ENCODE results near the gene ARHGAP42. TPM values are rescaled to one million over a fixed set of nuclear protein-coding genes. Genes with fewer than 3 reads are reported as not detected.

The ARHGAP42 gene
- total RNA-seq, 1 experiment from 2014 or later: 39.1 TPM

DNA sequence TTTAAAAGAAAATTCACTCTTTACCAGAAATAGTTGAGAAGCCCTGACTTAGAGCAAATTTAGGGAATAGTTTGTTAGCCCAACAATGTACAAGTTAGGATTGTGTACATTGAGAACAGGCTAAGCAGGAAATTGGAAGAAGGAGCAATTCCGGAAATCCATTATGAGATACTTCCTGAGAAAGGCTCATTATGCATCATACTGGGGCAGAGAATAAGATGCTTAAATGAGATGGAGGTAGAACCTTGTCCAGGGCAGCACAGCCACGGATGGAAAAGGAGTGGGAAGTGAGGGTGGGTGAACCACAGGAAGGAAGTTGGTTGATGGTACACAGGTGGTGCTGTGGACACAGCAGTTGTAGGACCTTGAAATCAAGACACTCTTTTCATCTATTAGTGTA is 262.4 kb downstream of the ARHGAP42 start:
- Histone ChIP-seq H3K79me2 (ENCODE audit: insufficient read depth, low read length) (no peaks in the 10 kb centered on the region), H4K20me1 (ENCODE audit: control insufficient read depth, insufficient read depth, insufficient read length) (no peaks in the 10 kb centered on the region), H3K4me2 (ENCODE audit: insufficient read depth, insufficient read length, low read length) (no peak overlapping the region), H3K23ac (ENCODE audit: insufficient read length, low read depth, low read length) (no peak overlapping the region), H3K56ac (ENCODE audit: insufficient read length, low read depth, low read length) (no peak overlapping the region), H3K79me1 (ENCODE audit: insufficient read depth, low read depth, low read length, poor library complexity, severe bottlenecking) (no peaks in the 10 kb centered on the region), H2AFZ (ENCODE audit: low read length) (no peak overlapping the region), H3K14ac (ENCODE audit: insufficient read depth, low read length) (no peak overlapping the region), H2BK20ac (ENCODE audit: low read depth, low read length, poor library complexity, severe bottlenecking) (no peak overlapping the region), H2BK120ac (ENCODE audit: low read depth, low read length, poor library complexity, severe bottlenecking) (no peak overlapping the region), H3K27me3 (ENCODE audit: insufficient read depth, low read length) (no peaks in the 10 kb centered on the region), H3K4ac (ENCODE audit: low read depth, low read length) (no peak overlapping the region), H2BK12ac (ENCODE audit: insufficient read length, low read depth, low read length) (no peak overlapping the region), H4K5ac (ENCODE audit: insufficient read length, low read depth, low read length) (no peak overlapping the region), H3K23me2 (ENCODE audit: insufficient read length, low read depth, low read length, poor library complexity, severe bottlenecking) (no peaks in the 10 kb centered on the region), H3T11ph (ENCODE audit: low read length) (no peak overlapping the region), H2BK5ac (ENCODE audit: insufficient read length, low read length) (no peak overlapping the region), H4K91ac (ENCODE audit: insufficient read length, low read depth, low read length) (no peak overlapping the region), H3K18ac (ENCODE audit: insufficient read length, low read depth, low read length) (no peak overlapping the region), H4K8ac (replicated peaks; ENCODE audit: insufficient read length, low read depth, low read length) (no peak overlapping the region), H3K9ac (ENCODE audit: extremely low read depth, insufficient read length, low read length) (no peak overlapping the region), H3K4me1 (ENCODE audit: insufficient read depth, low read length) (no peaks in the 10 kb centered on the region; the same call in 1 of the 2 replicates), H3K27ac (ENCODE audit: insufficient read length, low read depth, low read length) (no peak overlapping the region), H2BK15ac (ENCODE audit: low read depth, low read length) (no peak overlapping the region), H2AK5ac (ENCODE audit: insufficient read length, low read length) (no peak overlapping the region), H3K9me3 (ENCODE audit: control insufficient read depth, low read depth, low read length) (no peaks in the 10 kb centered on the region)
- DNase-seq: no peak
- TF ChIP-seq, protein P1, sequence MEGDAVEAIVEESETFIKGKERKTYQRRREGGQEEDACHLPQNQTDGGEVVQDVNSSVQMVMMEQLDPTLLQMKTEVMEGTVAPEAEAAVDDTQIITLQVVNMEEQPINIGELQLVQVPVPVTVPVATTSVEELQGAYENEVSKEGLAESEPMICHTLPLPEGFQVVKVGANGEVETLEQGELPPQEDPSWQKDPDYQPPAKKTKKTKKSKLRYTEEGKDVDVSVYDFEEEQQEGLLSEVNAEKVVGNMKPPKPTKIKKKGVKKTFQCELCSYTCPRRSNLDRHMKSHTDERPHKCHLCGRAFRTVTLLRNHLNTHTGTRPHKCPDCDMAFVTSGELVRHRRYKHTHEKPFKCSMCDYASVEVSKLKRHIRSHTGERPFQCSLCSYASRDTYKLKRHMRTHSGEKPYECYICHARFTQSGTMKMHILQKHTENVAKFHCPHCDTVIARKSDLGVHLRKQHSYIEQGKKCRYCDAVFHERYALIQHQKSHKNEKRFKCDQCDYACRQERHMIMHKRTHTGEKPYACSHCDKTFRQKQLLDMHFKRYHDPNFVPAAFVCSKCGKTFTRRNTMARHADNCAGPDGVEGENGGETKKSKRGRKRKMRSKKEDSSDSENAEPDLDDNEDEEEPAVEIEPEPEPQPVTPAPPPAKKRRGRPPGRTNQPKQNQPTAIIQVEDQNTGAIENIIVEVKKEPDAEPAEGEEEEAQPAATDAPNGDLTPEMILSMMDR (conservative IDR thresholded peaks at IDR 0.05): no peak
- Mint-ChIP-seq H3K36me3 (ENCODE audit: insufficient read depth in 1 of 3, low read depth in 3 of 3) (peaks cover 0 to 8% (median 6%) of the 10 kb centered on the region in 3 experiments; a peak in 5 of 7 replicates), H3K9me3 (no peaks in the 10 kb centered on the region), H3K27ac (peak overlapping the region in 1 of 3 experiments; percentile 50; a peak in 2 of 7 replicates), H3K4me3 (no peak overlapping the region), H3K4me1 (peaks cover 0 to 5% of the 10 kb centered on the region in 2 experiments; a peak in 2 of 4 replicates), H3K27me3 (ENCODE audit: low read depth) (no peaks in the 10 kb centered on the region)
- no CpG with 5 or more reads among the region's 2 CpGs for WGBS (ENCODE audit: extremely low coverage, insufficient read length, low lambda C conversion rate)

All from H9 (cell line).